HG02798 (cell line): ENCODE measurements around the gene MAPK4.
"Not testable (repeated sequence)": the region's sequence is repeated elsewhere in the genome, so short reads cannot be mapped to it uniquely, and the experiment has no call there.

ENCODE experiments used
- ATAC-seq: cut with Tn5 transposase; IDR thresholded peaks from one replicate; pipeline ENCODE4 v1.9.1; 2021; ENCODE audit warnings: mild to moderate bottlenecking; ENCODE audit not compliant: unreplicated experiment, poor library complexity

MAPK4 gene

DNA sequence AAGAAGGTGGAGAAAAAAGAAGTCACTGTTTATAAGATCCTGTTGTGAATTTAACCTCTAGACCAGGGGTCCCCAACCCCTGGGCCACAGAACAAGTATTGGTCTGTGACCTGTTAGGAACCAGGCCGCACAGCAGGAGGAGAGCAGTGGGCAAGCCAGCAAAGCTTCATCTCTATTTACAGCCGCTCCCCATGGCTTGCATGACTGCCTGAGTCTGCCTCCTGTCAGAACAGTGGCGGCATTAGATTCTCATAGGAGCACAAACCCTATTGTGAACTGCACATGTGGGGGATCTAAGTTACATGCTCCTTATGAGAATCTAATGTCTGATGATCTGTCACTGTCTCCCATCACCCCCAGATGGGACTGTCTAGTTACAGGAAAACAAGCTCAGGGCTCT, 13.3 kb downstream of the MAPK4 start:
- not testable (repeated sequence) for ATAC-seq

DNA sequence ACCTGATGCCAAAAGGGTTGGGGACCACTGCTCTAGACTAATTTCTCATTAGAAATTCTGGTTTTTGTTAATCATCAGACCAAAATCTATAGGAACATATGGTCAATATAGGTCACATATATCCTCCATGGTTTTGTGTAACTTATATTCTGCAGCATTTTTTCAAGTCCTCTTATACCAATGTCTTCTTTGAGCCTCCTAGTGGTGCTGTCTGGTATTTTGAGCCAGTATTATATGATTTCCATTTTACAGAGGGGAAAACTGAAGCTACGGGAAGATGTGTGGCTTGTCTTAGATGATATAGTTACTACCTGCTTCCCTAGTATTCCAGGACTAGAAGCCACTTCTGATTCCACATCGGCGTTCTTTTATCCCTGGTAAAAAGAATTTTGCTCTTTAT, 13.8 kb downstream of the MAPK4 start:
- ATAC-seq: no peak

- no peak for ATAC-seq
Observed at GRCh38 chr18:50578030-50578429, 18.1 kb downstream of the MAPK4 start.

DNA sequence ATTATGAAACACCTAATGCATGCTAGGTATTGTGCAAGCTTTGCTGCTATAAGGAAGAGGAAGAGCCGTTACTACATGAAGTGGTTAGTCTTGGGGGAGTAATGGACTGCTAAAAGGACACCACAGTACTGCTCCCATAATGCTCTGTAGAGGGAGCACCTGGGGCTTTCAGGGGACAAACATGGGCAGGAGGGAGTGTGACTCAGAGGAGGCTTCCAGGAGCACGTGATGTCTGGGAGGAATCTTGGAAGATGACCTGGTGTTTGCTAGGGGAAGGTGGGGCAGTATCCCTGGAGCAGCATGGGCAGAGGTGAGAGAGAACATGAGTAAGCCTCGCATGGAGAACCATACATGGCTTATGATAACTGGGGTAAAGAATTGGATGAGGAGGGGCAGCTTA, 18.8 kb downstream of the MAPK4 start:
- no peak for ATAC-seq

DNA sequence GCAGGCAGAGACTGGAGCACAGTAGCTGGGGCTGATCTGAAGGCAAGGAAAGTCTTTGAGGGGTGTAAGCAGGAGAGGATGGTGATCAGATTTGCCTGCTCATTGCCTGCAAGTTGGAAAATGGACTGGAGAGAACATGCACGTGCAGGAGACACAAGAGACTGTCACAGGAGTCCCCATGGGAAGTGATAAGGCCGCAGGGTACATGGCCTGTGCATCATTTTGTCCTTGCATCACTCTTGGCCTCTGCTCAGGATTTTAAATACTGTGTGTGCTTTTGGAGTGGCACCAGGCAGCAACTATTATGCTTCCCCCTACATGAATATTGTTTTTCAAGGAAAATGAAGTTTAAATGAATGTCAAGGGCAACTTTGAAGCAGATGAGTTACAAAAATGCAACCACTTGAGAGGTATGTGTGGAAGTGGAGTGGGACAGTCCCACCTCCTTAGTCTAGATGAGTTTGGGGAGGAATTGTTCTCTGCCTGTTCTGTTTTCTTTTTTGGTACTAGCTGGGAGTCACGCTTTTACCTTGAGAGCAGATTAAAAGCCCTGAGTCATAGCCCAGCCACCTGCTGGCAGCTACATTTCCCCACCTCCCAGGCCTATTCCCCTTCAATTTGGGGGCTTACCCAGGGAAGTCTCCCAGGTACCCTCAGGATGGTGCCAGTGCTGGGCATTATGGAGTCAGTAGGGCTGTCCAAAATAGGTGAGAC, 19.3 kb downstream of the MAPK4 start:
- ATAC-seq: no peak

GRCh38 chr18:50581517-50581916, 21.6 kb downstream of the MAPK4 start:
- ATAC-seq: no peak

GRCh38 chr18:50582500-50582899, 22.6 kb downstream of the MAPK4 start:
- no peak for ATAC-seq

DNA sequence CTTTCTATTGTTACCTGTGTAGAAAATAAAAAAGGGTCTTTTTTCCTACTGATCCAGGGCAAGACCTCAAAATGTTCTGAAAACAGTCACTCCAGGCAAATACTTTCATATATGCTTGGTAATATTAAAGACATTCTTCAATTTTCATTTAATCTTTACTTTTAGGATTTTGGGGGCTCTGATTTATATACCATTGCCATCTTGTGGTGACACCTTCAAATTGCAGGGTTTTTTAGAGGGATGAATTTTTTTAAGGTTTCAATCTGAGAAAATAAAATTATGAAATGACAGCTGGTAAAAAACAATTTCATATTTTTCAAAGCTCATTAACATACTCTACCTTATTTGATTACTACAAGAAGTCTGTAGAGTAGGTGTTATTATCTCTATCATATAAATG, 26.8 kb downstream of the MAPK4 start:
- no peak for ATAC-seq

DNA sequence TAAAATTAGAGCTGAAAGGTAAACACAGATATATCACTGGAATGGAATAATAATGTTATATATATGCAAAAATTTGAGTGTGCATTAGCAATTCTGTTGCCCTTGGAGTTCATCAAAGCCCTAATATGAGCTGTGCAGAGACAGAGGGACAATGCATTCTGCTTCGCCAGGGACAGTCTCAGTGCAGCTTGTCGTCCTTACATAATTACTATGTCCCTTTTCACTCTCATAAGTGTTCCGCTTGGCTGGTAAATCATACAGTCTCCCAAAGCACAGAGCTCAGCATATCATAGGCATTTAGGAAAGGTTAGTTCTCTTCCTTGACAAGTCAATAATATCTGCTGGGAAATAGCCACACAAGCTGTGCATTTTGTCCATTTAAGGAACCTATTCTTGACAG, 30.7 kb downstream of the MAPK4 start:
- ATAC-seq: no peak

DNA sequence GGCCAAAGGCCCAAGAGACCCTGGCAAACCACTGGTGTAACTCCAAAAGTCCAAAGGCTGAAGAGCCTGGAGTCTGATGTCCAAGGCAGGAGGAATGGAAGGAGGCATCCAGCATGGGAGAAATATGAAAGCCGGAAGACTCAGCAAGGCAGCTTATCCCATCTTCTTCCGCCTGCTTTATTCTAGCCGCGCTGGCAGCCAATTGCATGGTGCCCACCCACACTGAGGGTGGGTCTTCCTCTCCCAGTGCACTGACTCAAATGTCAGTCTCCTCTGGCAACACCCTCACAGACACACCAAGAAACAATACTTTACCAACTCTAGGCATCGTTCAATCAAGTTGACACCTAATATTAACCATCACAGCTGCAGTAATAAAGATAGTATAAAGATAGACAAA, 34.1 kb downstream of the MAPK4 start:
- no peak for ATAC-seq

GRCh38 chr18:50594942-50595341, 35.1 kb downstream of the MAPK4 start:
- ATAC-seq: no peak

DNA sequence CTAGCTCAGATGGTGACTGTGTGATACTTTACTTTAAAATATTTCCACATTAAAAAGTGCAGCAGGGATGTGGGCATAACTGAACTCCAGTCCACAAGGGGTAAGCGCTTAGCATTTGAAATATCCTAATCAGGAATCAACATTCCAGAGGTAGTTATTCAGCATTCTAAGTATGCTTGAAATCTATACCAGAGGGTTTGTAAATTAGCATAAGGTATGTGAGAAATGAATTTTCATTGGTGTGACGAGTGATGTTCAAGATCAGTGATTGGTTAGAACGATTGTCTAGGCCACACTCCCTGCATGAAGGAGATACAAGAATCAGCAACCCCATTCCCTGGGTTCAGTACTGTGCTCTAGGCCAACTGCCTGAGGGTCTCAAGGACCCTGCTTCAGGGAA, 42.6 kb downstream of the MAPK4 start:
- ATAC-seq: no peak

- no peak for ATAC-seq
Observed at GRCh38 chr18:50606609-50607008, 46.7 kb downstream of the MAPK4 start.

- ATAC-seq: no peak
Observed at GRCh38 chr18:50607378-50607926, 47.6 kb downstream of the MAPK4 start.

GRCh38 chr18:50609171-50609570, 49.3 kb downstream of the MAPK4 start:
- ATAC-seq: not testable (repeated sequence)

DNA sequence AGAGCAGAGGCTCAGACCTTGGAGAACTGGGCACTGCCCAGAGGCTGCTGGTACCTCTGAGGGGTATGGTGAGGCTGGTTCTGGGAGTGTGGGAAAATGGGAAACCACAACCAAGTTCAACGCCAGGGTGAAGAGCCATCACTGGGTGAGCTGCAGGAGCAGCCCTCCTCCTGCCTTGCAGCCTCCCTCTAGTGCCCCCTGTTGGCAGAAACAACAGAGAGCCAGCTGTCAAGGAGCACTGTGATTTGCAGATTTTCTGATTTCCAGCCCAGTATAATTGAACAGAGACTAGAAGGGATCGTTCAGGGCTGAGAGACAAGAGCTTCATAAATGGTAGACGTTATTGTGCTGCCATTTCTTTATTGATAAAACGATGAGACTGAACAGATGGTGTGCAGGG, 50.5 kb downstream of the MAPK4 start:
- ATAC-seq: no peak

- ATAC-seq: no peak
Observed at GRCh38 chr18:50611529-50611941, 51.6 kb downstream of the MAPK4 start.

- ATAC-seq: no peak
Observed at GRCh38 chr18:50614838-50615237, 55.0 kb downstream of the MAPK4 start.

DNA sequence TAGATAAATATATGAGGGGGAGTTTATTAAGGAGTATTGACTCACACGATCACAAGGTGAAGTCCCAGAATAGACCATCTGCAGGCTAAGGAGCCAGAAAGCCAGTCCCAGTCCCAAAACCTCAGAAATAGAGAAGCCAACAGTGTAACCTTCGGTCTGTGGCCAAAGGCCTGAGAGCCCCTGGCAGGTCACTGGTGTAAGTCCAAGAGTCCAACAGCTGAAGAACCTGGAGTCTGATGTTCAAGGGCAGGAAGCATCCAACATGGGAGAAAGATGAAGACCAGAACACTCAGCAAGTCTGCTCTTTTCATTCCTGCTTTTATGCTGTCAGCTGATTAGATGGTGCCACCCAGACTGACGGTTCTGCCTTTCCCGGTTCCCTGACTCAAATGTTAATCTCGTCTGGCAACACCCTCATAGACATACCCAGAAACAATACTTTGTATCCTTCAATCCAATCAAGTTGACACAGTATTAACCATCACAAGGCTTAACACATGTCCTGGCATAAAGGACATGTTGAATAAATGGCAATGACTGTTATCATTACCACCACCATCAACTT, 56.7 kb downstream of the MAPK4 start:
- ATAC-seq: no peak

GRCh38 chr18:50619861-50620275, 60.0 kb downstream of the MAPK4 start:
- ATAC-seq: no peak

DNA sequence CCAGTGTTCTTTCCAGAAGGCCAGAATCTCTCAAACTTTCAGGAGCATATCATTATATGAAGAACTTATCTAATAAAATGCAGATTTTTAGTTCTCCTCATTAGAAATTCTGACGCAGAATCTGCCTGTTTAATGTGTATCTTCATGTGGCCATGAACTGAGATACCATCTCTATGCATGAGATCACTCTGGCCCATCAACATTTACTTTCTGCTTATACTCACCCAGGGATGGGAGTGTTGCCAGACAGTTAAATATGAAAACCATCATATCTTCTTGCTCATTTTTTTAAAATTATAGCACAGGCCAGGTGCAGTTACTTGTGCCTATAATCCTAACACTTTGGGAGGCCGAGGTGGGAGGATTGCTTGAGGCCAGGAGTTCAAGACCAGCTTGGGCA, 60.4 kb downstream of the MAPK4 start:
- no peak for ATAC-seq

DNA sequence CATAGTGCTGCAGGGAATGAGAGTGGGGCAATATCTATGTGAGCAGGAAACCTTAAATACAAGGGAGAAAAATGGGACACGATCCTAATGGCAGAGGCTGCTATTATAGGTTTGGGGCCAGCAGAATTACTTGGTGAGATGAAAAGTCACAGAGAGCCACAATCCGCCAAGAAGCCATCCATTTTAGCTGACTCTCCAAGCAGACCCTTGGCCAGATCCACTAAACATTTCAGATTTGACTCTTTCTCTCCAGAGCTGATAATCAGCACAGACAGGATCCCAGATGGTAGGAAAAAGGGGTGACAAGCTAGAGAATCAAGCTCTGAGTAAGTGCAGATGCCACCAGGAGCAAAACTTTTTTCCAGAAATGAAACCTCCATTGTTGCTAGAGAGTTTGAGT, 61.5 kb downstream of the MAPK4 start:
- ATAC-seq: no peak
